ENCODE data around the gene ELMO2. TPM values are rescaled to one million over a fixed set of nuclear protein-coding genes. Genes with fewer than 3 reads are reported as not detected.

ELMO2 gene
- total RNA-seq, 1 donor from 2014 or later, result 50.2 TPM

DNA sequence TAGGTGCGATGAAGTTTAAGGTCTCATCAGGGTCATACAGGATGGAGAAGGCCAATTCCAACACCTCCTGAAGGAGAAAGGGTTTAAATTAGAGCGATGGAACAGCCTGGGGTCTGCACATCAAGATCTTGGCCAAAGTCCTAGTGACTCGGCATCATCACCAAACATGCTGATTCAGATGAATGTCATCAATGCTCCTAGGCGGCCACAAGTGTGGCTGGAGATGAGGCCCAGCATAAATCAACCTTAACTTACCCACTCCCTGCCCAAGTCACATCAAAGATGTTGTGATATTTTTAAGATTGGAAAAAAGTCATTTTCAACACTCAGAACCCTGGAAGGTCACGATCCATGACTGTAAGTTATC, 37.5 kb downstream of the ELMO2 start:
- no peak overlapping the region for H3K4me3 ChIP-seq (ENCODE audit: low read depth, low read length)
- DNase-seq (ENCODE audit: low read depth), result no peak
- no peaks in the 10 kb centered on the region for H3K27me3 ChIP-seq (ENCODE audit: control insufficient read depth, insufficient read depth, low read length)
- peaks cover 7% of the 10 kb centered on the region for H3K36me3 ChIP-seq (ENCODE audit: control insufficient read depth, insufficient read depth, low read length)
- TF ChIP-seq, protein P1, sequence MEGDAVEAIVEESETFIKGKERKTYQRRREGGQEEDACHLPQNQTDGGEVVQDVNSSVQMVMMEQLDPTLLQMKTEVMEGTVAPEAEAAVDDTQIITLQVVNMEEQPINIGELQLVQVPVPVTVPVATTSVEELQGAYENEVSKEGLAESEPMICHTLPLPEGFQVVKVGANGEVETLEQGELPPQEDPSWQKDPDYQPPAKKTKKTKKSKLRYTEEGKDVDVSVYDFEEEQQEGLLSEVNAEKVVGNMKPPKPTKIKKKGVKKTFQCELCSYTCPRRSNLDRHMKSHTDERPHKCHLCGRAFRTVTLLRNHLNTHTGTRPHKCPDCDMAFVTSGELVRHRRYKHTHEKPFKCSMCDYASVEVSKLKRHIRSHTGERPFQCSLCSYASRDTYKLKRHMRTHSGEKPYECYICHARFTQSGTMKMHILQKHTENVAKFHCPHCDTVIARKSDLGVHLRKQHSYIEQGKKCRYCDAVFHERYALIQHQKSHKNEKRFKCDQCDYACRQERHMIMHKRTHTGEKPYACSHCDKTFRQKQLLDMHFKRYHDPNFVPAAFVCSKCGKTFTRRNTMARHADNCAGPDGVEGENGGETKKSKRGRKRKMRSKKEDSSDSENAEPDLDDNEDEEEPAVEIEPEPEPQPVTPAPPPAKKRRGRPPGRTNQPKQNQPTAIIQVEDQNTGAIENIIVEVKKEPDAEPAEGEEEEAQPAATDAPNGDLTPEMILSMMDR (IDR thresholded peaks at IDR 0.05; ENCODE audit: insufficient read depth, low read length, poor library complexity, severe bottlenecking), result no peak

DNA sequence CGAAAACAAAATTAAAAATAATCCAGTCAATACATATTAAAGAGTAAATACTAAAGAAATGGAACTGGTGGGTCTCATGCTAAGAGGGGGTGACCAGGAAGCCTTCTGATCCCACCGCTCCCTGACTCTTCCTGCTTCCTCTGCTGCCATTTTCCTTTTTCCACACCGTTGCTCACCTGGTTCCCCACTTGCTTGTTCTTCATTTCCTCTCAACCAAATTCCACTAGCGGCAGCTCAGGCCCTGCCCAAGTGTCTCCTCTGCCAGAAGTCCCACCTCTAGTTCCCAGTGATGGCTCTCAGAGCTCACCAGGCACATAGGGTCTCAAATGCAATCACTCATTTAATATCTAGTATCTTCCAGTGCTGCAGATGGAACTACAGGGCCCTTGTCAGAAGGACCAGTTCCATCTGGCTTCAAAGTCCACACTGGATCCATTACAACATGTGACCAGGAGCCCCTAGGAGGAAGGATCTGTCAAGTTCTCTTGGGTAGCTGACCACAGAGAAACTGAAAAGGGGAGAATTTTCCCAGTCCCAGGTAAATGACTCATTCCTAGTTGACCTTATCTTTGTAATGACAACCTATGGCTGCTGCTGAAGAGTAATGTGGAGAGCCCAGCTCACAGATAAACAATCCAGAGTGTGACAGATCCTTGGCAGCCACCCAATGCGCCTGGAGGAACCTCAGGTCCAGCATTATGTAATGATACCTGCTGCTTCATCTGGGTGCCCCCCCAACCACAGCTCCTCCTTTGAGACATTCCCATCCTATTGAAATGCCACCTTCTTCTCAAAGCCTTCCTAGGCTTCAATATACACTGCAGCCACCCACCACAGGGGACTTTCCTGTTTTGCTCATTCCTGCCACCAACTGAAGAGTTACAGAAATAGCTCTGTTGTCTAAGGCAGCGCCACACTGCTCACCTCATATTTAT, 38.2 kb downstream of the ELMO2 start:
- Histone ChIP-seq H3K4me3 (ENCODE audit: low read depth, low read length) (no peak overlapping the region), H3K27me3 (ENCODE audit: control insufficient read depth, insufficient read depth, low read length) (no peaks in the 10 kb centered on the region), H3K36me3 (ENCODE audit: control insufficient read depth, insufficient read depth, low read length) (peaks cover 7% of the 10 kb centered on the region)
- peak; percentile 16 for DNase-seq (ENCODE audit: low read depth)
- TF ChIP-seq, protein P1 (IDR thresholded peaks at IDR 0.05; ENCODE audit: insufficient read depth, low read length, poor library complexity, severe bottlenecking), result no peak

DNA sequence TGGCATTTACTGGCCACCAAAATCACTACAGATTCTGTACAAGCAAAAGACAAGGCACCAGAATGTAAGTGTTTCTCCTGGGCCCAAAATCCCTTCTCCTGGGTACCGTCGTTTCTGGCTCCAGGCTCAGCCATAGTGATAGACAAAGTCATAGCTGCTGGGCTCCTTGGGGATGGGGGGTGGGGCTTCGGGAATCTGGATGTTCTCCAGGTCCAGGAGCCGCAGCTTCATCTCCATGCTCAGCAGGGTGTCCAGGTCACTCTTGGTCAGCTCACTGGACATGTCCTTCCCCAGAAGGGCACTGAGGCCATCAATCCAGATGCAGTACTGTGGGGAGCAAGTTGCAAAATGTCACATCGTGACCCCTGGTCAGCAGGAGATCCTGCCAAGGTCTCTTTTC, 39.2 kb downstream of the ELMO2 start:
- TF ChIP-seq, protein P1 (IDR thresholded peaks at IDR 0.05; ENCODE audit: insufficient read depth, low read length, poor library complexity, severe bottlenecking), result no peak
- Histone ChIP-seq H3K27me3 (ENCODE audit: control insufficient read depth, insufficient read depth, low read length) (no peaks in the 10 kb centered on the region), H3K4me3 (ENCODE audit: low read depth, low read length) (no peak overlapping the region), H3K36me3 (ENCODE audit: control insufficient read depth, insufficient read depth, low read length) (peaks cover 3% of the 10 kb centered on the region)
- DNase-seq (ENCODE audit: low read depth), result no peak

DNA sequence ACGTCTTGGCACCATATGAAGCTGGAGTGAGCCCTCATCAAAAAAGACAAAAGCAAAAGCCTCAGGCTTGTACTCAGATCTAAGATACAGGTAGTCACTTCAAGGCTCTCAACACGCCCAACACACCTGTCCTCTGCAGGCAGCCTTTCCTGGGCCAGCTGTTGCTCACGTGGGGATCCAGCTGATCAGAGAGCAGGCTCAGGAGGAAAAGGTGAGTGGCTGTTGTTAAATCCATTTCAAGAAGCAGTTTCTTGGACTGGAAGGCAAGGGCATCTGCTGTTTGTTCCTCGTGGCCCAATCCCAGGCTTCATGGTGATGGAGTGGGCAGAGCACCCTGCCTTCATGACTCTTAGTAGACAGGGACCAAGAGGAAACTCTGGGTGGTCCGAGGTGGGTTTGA, 39.6 kb downstream of the ELMO2 start:
- Histone ChIP-seq H3K27me3 (ENCODE audit: control insufficient read depth, insufficient read depth, low read length) (no peaks in the 10 kb centered on the region), H3K4me3 (ENCODE audit: low read depth, low read length) (no peak overlapping the region), H3K36me3 (ENCODE audit: control insufficient read depth, insufficient read depth, low read length) (peaks cover 3% of the 10 kb centered on the region)
- no peak for DNase-seq (ENCODE audit: low read depth)
- TF ChIP-seq, protein P1 (IDR thresholded peaks at IDR 0.05; ENCODE audit: insufficient read depth, low read length, poor library complexity, severe bottlenecking), result no peak

DNA sequence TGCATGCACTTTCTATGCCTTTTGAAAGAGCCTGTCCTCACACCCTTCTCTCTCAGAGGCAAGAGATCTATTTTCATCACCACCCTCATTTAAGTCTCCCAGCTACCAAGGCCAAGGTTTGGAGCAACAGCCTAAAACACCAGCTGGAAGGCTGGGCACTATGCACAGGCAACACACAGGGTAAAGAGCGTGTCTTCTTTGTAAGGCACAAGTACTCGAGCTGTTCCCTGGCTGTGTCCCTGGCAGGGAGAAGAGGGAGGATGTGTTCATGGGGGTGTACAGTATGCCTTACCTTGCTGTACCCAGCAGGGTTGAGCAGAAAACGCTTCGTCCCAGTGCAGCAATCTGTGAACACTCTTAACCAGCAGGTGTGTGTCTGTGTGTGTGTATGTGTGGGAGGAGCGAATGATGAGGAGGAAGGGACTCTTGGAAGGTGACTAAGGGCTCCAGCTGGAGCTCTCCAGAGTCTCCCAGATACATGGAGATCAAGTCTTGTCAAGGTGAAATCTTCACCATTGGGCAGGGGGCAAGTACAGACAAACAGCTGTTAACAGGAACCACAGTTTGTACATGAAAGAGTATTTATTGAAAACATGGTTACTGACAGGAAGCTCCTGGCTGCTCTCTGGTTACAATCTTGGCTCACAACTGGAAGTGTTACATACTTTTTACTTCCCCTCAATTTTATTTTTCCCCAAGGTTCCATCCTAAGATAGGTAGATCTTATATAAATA, 40.8 kb downstream of the ELMO2 start:
- H3K36me3 ChIP-seq (ENCODE audit: control insufficient read depth, insufficient read depth, low read length), result peaks cover 2% of the 10 kb centered on the region
- H3K4me3 ChIP-seq (ENCODE audit: low read depth, low read length), result no peak overlapping the region
- TF ChIP-seq, protein P1 (IDR thresholded peaks at IDR 0.05; ENCODE audit: insufficient read depth, low read length, poor library complexity, severe bottlenecking), result no peak
- DNase-seq (ENCODE audit: low read depth), result no peak
- no peaks in the 10 kb centered on the region for H3K27me3 ChIP-seq (ENCODE audit: control insufficient read depth, insufficient read depth, low read length)

Measured in kidney epithelial cell (primary cell).